GM23338 (cell line): ENCODE measurements around the gene SCG5. TPM values are rescaled to one million over a fixed set of nuclear protein-coding genes. Genes with fewer than 3 reads are reported as not detected.

Experiments used
- ATAC-seq: fragments of 200-7000 bp; cut with Tn5 transposase; 3 replicates; pipeline ENCODE4 v1.9.1; 2020
- DNase-seq: peaks from one replicate; pipeline ENCODE4 v3.0.0-alpha.2; 2015; ENCODE audit warnings: low spot score
- H2AFZ ChIP-seq: fragments of 200-600 bp; sonication (generic); 2 replicates; pipeline ENCODE4 v1.8.0; 2016; ENCODE audit warnings: antibody characterized with exemption, mild to moderate bottlenecking, moderate library complexity
- H3F3A ChIP-seq: fragments of 200-600 bp; sonication (generic); replicated peaks from 2 replicates; pipeline ENCODE4 v1.8.0; 2017; ENCODE audit warnings: antibody characterized with exemption, mixed run types, low read depth
- H3K27ac ChIP-seq: fragments of 200-600 bp; sonication (generic); 2 replicates; pipeline ENCODE4 v1.6.1; 2016; ENCODE audit warnings: low read depth
- H3K27me3 ChIP-seq: fragments of 200-600 bp; sonication (generic); 2 replicates; pipeline ENCODE4 v1.8.0; 2016; ENCODE audit warnings: mild to moderate bottlenecking, mixed run types, moderate library complexity; ENCODE audit not compliant: insufficient read depth
- H3K36me3 ChIP-seq: fragments of 200-600 bp; sonication (generic); 2 replicates; pipeline ENCODE4 v1.8.0; 2016; ENCODE audit warnings: mild to moderate bottlenecking; ENCODE audit not compliant: insufficient read depth
- H3K4me1 ChIP-seq: fragments of 200-600 bp; sonication (generic); 2 replicates; pipeline ENCODE4 v1.8.0; 2016; ENCODE audit warnings: mild to moderate bottlenecking, moderate library complexity; ENCODE audit not compliant: insufficient read depth
- H3K4me2 ChIP-seq: fragments of 200-600 bp; sonication (generic); 2 replicates; pipeline ENCODE4 v1.7.1; 2017; ENCODE audit warnings: mixed run types
- H3K4me3 ChIP-seq: fragments of 200-600 bp; sonication (generic); 2 replicates; pipeline ENCODE4 v1.6.1; 2016; ENCODE audit warnings: mixed run types
- H3K79me2 ChIP-seq: fragments of 200-600 bp; sonication (generic); replicated peaks from 2 replicates; pipeline ENCODE4 v1.8.0; 2017; ENCODE audit warnings: mild to moderate bottlenecking; ENCODE audit not compliant: insufficient read depth
- H3K9me2 ChIP-seq: fragments of 200-600 bp; sonication (generic); 2 replicates; pipeline ENCODE4 v1.8.0; 2017; ENCODE audit not compliant: insufficient read depth
- H4K20me1 ChIP-seq: fragments of 200-600 bp; sonication (generic); replicated peaks from 2 replicates; pipeline ENCODE4 v1.8.0; 2017; ENCODE audit warnings: mild to moderate bottlenecking; ENCODE audit not compliant: insufficient read depth
- H3K27ac Mint-ChIP-seq: 2 replicates; pipeline ENCODE4 v1.8.0; 2020; ENCODE audit warnings: inconsistent platforms, mild to moderate bottlenecking, moderate library complexity, mixed read lengths
- H3K27me3 Mint-ChIP-seq: 3 replicates; pipeline ENCODE4 v1.8.0; 2022; ENCODE audit warnings: low read depth, mild to moderate bottlenecking, moderate library complexity, mixed read lengths, inconsistent platforms; ENCODE audit not compliant: insufficient read depth, poor library complexity
- H3K36me3 Mint-ChIP-seq: 3 replicates; pipeline ENCODE4 v1.8.0; 2021; ENCODE audit warnings: low read depth, mild to moderate bottlenecking, inconsistent platforms, moderate library complexity, mixed read lengths
- H3K4me1 Mint-ChIP-seq: 3 replicates; pipeline ENCODE4 v1.8.0; 2020; ENCODE audit warnings: mild to moderate bottlenecking, inconsistent platforms, mixed read lengths
- H3K4me3 Mint-ChIP-seq: 3 replicates; pipeline ENCODE4 v1.8.0; 2021; ENCODE audit warnings: moderate library complexity, mild to moderate bottlenecking, inconsistent platforms, mixed read lengths
- H3K9me3 Mint-ChIP-seq: 3 replicates; pipeline ENCODE4 v1.8.0; 2020; ENCODE audit warnings: moderate library complexity, mild to moderate bottlenecking, inconsistent platforms, mixed read lengths
- CREB1 ChIP-seq: fragments of 250-450 bp; sonication (Bioruptor Pico); IDR thresholded peaks from 2 replicates; pipeline ENCODE4 v1.5.0; 2020; ENCODE audit warnings: low read depth, mild to moderate bottlenecking, moderate library complexity
- EZH2 ChIP-seq: fragments of 200-600 bp; sonication (generic); IDR thresholded peaks from one replicate; pipeline ENCODE4 v1.8.0; 2017; ENCODE audit warnings: antibody characterized with exemption, mild to moderate bottlenecking, low read depth; ENCODE audit not compliant: unreplicated experiment
- EZH2phosphoT487 ChIP-seq: fragments of 200-600 bp; sonication (generic); IDR thresholded peaks from one replicate; pipeline ENCODE4 v1.8.1; 2018; ENCODE audit warnings: antibody characterized with exemption; ENCODE audit not compliant: unreplicated experiment
- JUNB ChIP-seq: IDR thresholded peaks from one replicate; pipeline ENCODE4 v1.6.1; 2016; ENCODE audit warnings: antibody characterized with exemption; ENCODE audit not compliant: unreplicated experiment
- NANOG ChIP-seq: IDR thresholded peaks from 2 replicates; pipeline ENCODE4 v1.6.1; 2016; ENCODE audit warnings: antibody characterized with exemption, borderline replicate concordance
- POLR2AphosphoS5 ChIP-seq: IDR thresholded peaks from 2 replicates; pipeline ENCODE4 v1.6.1; 2016; ENCODE audit warnings: antibody characterized with exemption, low read depth
- REST ChIP-seq: IDR thresholded peaks from one replicate; pipeline ENCODE4 v1.6.1; 2018; ENCODE audit warnings: antibody characterized with exemption; ENCODE audit not compliant: unreplicated experiment
- STAT1 ChIP-seq: IDR thresholded peaks from one replicate; pipeline ENCODE4 v1.6.1; 2016; ENCODE audit warnings: antibody characterized with exemption; ENCODE audit not compliant: unreplicated experiment
- ZNF114 ChIP-seq: fragments of 250-450 bp; sonication (Bioruptor Pico); IDR thresholded peaks from 2 replicates; pipeline ENCODE4 v1.5.0; 2020; ENCODE audit warnings: mild to moderate bottlenecking, moderate library complexity
- ZNF331 ChIP-seq: fragments of 250-450 bp; sonication (Bioruptor Pico); IDR thresholded peaks from 2 replicates; pipeline ENCODE4 v1.5.0; 2020; ENCODE audit warnings: low read depth, mild to moderate bottlenecking, moderate library complexity
- ZNF462 ChIP-seq: fragments of 250-450 bp; sonication (Bioruptor Pico); IDR thresholded peaks from 2 replicates; pipeline ENCODE4 v1.5.0; 2020; ENCODE audit warnings: mild to moderate bottlenecking, moderate library complexity
- polyA plus RNA-seq: library from polyadenylated mRNA; unstranded; fragments of >200 nt; fragmentation: Nextera tagmentation; extraction: Ambion mirVana; gene quantifications from 2 replicates; pipeline ENCODE4 v1.2.1, GENCODE V29; 2016
- total RNA-seq: library from RNA; depleted of rRNA; stranded (reverse); fragments of >200 nt; shearing (Covaris generic); gene quantifications from 2 replicates; pipeline ENCODE4 v1.2.3, GENCODE V29; 2014
- TF ChIP-seq, protein P1 (sequence below), 2 experiments: fragments of 200-600 bp in 1 of 2; sonication (generic) in 1 of 2; conservative IDR thresholded peaks; 2 replicates each; pipeline versions ENCODE4 v1.5.1 to v1.6.1; 2016 to 2017; ENCODE audit warnings: antibody characterized with exemption in 2 of 2, low read depth in 2 of 2, mild to moderate bottlenecking in 2 of 2, moderate library complexity in 1 of 2
- TF ChIP-seq, protein P2 (sequence below): IDR thresholded peaks from 2 replicates; pipeline ENCODE4 v1.6.1; 2016; ENCODE audit warnings: antibody characterized with exemption

SCG5 gene
- total and polyA plus RNA-seq, 2 experiments from 2014 or later: 48.1 to 73.3 TPM

DNA sequence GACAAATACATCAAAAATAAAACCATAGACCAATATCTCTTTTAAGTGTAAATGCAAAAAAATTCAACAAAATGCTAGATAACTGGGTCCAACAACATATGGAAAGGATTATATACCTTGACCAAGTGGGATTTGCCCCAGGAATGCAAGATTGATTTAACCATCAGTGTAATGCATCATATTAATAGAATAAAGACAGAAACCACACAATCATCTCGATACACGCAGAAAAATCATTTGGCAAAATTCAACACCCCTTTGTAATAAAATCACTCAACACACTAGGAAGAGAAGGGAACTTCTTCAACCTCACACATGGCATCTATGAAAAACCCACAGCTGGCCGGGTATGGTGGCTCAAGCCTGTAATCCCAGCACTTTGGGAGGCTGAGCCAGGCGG lies 95.8 kb downstream of the SCG5 start:
- Mint-ChIP-seq H3K36me3 (peaks cover 3% of the 10 kb centered on the region; the same call in 1 of the 3 replicates), H3K4me1 (peaks cover 4% of the 10 kb centered on the region; the same call in 1 of the 3 replicates), H3K9me3 (peaks cover 4% of the 10 kb centered on the region; the same call in 2 of the 3 replicates), H3K4me3 (no peak overlapping the region), H3K27me3 (no peaks in the 10 kb centered on the region), H3K27ac (no peak overlapping the region)
- H3K9me2 ChIP-seq: no peaks in the 10 kb centered on the region
- H3K36me3 ChIP-seq: no peaks in the 10 kb centered on the region
- H2AFZ ChIP-seq: no peak overlapping the region
- H3K4me2 ChIP-seq: no peak overlapping the region
- no peak overlapping the region for H3K4me3 ChIP-seq
- no peaks in the 10 kb centered on the region for H3F3A ChIP-seq
- H4K20me1 ChIP-seq: no peaks in the 10 kb centered on the region
- no peaks in the 10 kb centered on the region for H3K27me3 ChIP-seq
- H3K27ac ChIP-seq: no peak overlapping the region
- no peak for DNase-seq
- no peaks in the 10 kb centered on the region for H3K79me2 ChIP-seq
- no peaks in the 10 kb centered on the region for H3K4me1 ChIP-seq
- TF ChIP-seq NANOG: no peak
- no peak for TF ChIP-seq ZNF114 (CRISPR knock-in tag)
- no peak for TF ChIP-seq STAT1
- TF ChIP-seq EZH2: no peak
- TF ChIP-seq, protein P1, sequence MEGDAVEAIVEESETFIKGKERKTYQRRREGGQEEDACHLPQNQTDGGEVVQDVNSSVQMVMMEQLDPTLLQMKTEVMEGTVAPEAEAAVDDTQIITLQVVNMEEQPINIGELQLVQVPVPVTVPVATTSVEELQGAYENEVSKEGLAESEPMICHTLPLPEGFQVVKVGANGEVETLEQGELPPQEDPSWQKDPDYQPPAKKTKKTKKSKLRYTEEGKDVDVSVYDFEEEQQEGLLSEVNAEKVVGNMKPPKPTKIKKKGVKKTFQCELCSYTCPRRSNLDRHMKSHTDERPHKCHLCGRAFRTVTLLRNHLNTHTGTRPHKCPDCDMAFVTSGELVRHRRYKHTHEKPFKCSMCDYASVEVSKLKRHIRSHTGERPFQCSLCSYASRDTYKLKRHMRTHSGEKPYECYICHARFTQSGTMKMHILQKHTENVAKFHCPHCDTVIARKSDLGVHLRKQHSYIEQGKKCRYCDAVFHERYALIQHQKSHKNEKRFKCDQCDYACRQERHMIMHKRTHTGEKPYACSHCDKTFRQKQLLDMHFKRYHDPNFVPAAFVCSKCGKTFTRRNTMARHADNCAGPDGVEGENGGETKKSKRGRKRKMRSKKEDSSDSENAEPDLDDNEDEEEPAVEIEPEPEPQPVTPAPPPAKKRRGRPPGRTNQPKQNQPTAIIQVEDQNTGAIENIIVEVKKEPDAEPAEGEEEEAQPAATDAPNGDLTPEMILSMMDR (conservative IDR thresholded peaks at IDR 0.05; ENCODE audit: low read depth in 2 of 2): no peak
- TF ChIP-seq ZNF462: no peak
- no peak for TF ChIP-seq CREB1
- no peak for TF ChIP-seq JUNB
- TF ChIP-seq, protein P2, sequence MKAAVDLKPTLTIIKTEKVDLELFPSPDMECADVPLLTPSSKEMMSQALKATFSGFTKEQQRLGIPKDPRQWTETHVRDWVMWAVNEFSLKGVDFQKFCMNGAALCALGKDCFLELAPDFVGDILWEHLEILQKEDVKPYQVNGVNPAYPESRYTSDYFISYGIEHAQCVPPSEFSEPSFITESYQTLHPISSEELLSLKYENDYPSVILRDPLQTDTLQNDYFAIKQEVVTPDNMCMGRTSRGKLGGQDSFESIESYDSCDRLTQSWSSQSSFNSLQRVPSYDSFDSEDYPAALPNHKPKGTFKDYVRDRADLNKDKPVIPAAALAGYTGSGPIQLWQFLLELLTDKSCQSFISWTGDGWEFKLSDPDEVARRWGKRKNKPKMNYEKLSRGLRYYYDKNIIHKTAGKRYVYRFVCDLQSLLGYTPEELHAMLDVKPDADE: no peak
- no peak for TF ChIP-seq EZH2phosphoT487
- no peak for TF ChIP-seq POLR2AphosphoS5
- TF ChIP-seq REST: no peak
- TF ChIP-seq ZNF331 (CRISPR knock-in tag): no peak
- ATAC-seq: no peak
